ENCODE results near the gene ACAT1.

DNA sequence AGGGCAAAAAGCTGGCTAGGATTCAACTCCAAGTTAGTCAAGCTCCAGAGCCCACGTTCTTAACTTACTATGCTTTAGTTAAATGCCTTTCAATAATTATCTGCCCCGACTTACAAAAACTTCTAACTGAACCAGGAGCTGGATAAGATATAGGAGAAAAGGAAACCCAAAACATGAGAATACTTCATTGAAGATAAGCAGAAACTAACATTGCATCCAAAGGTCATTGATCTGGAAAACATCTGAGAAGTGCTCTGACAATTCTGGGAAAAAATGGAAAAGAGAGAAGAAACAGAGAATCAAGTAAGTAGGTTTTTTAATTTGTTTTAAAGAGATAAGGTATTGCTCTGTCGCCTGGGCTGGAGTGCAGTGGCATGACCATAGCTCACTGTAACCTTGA is 27.2 kb downstream of the ACAT1 start:
- TF ChIP-seq, protein P1, sequence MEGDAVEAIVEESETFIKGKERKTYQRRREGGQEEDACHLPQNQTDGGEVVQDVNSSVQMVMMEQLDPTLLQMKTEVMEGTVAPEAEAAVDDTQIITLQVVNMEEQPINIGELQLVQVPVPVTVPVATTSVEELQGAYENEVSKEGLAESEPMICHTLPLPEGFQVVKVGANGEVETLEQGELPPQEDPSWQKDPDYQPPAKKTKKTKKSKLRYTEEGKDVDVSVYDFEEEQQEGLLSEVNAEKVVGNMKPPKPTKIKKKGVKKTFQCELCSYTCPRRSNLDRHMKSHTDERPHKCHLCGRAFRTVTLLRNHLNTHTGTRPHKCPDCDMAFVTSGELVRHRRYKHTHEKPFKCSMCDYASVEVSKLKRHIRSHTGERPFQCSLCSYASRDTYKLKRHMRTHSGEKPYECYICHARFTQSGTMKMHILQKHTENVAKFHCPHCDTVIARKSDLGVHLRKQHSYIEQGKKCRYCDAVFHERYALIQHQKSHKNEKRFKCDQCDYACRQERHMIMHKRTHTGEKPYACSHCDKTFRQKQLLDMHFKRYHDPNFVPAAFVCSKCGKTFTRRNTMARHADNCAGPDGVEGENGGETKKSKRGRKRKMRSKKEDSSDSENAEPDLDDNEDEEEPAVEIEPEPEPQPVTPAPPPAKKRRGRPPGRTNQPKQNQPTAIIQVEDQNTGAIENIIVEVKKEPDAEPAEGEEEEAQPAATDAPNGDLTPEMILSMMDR (conservative IDR thresholded peaks at IDR 0.05 in 1 of 2, IDR thresholded peaks at IDR 0.05 in 1 of 2; ENCODE audit: extremely low read depth in 1 of 2, insufficient read depth in 1 of 2, low read depth in 1 of 2, low read length in 2 of 2) = no peak
- no peak for TF ChIP-seq EZH2 (IDR thresholded peaks at IDR 0.05; ENCODE audit: borderline replicate concordance, low read length)

Measured in mammary epithelial cell (primary cell).